H1 (cell line): Measurements from ENCODE around the gene FAHD1. TPM values are rescaled to one million over a fixed set of nuclear protein-coding genes. Genes with fewer than 3 reads are reported as not detected.

Experiments
- CTCF ChIA-PET: fragments of 300-600 bp; sonication (Branson Sonifier 250); formaldehyde crosslinking; loops from one replicate; lab custom pipeline; 2021; ENCODE audit not compliant: partially characterized antibody; lab: Charles Lee
- POLR2A ChIA-PET: fragments of 300-600 bp; sonication (Branson Sonifier 250); formaldehyde crosslinking; loops from one replicate; lab custom pipeline; 2021; ENCODE audit warnings: inconsistent platforms; ENCODE audit not compliant: partially characterized antibody; lab: Charles Lee
- DNase-seq, 2 experiments: peaks; one replicate each; pipeline versions ENCODE4 v3.0.0 to v3.0.0-alpha.2; 2010 to 2022; ENCODE audit warnings: low spot score in 2 of 2, low read depth in 1 of 2, mixed read lengths in 1 of 2
- FAIRE-seq: peaks from 2 replicates; lab custom pipeline; 2011; peaks lifted over from hg19 to GRCh38; lab: Jason Lieb, UNC
- H2AFZ ChIP-seq: 2 replicates; pipeline ENCODE4 v1.8.1; 2012; ENCODE audit warnings: low read length, inconsistent platforms
- H2AK5ac ChIP-seq: 2 replicates; pipeline ENCODE4 v1.6.1; 2013; ENCODE audit warnings: low read depth, low read length
- H2BK120ac ChIP-seq: replicated peaks from 2 replicates; pipeline ENCODE3; 2013; ENCODE audit warnings: low read depth, low read length, inconsistent platforms
- H2BK12ac ChIP-seq: 2 replicates; pipeline ENCODE4 v1.6.1; 2013; ENCODE audit warnings: low read depth, low read length
- H2BK15ac ChIP-seq: 2 replicates; pipeline ENCODE4 v1.6.1; 2013; ENCODE audit warnings: low read length
- H2BK20ac ChIP-seq: 2 replicates; pipeline ENCODE4 v1.6.1; 2013; ENCODE audit warnings: low read length
- H2BK5ac ChIP-seq: 2 replicates; pipeline ENCODE4 v1.6.1; 2013; ENCODE audit warnings: low read depth, low read length
- H3K14ac ChIP-seq: 2 replicates; pipeline ENCODE4 v1.6.1; 2013; ENCODE audit warnings: inconsistent platforms; ENCODE audit not compliant: insufficient read length
- H3K18ac ChIP-seq: 2 replicates; pipeline ENCODE4 v1.6.1; 2013; ENCODE audit warnings: low read length; ENCODE audit errors: extremely low read depth
- H3K23ac ChIP-seq: 2 replicates; pipeline ENCODE4 v1.6.1; 2013; ENCODE audit warnings: inconsistent platforms; ENCODE audit not compliant: insufficient read length
- H3K23me2 ChIP-seq: 2 replicates; pipeline ENCODE4 v1.6.1; 2013; ENCODE audit warnings: low read depth, low read length
- H3K27ac ChIP-seq: 2 replicates; pipeline ENCODE4 v1.6.1; 2011; ENCODE audit warnings: low read depth, low read length, inconsistent platforms
- H3K27me3 ChIP-seq, 4 experiments: replicated peaks in 1 of 4; 1 replicate in 1 of 4; 2 replicates in 3 of 4; pipeline versions ENCODE4 v1.6.1 to v1.8.1; 2011 to 2013; ENCODE audit warnings: low read length in 3 of 4, mild to moderate bottlenecking in 3 of 4, inconsistent platforms in 2 of 4, mixed read lengths in 2 of 4, moderate library complexity in 1 of 4; ENCODE audit not compliant: control insufficient read depth in 3 of 4, insufficient read depth in 3 of 4; ENCODE audit errors: extremely low read depth in 1 of 4
- H3K36me3 ChIP-seq, 4 experiments: 2 replicates each; pipeline versions ENCODE4 v1.6.1 to v1.8.1; 2011 to 2013; ENCODE audit warnings: mild to moderate bottlenecking in 4 of 4, low read length in 3 of 4, moderate library complexity in 2 of 4, control low read depth in 1 of 4, inconsistent platforms in 1 of 4; ENCODE audit not compliant: insufficient read depth in 4 of 4, control insufficient read depth in 2 of 4
- H3K4ac ChIP-seq: replicated peaks from 2 replicates; pipeline ENCODE3; 2013; ENCODE audit warnings: low read length, low read depth, mixed read lengths, inconsistent platforms; ENCODE audit not compliant: insufficient read length
- H3K4me1 ChIP-seq, 4 experiments: replicated peaks in 1 of 4; 1 replicate in 1 of 4; 2 replicates in 3 of 4; pipeline versions ENCODE4 v1.6.1 to v1.8.1; 2011 to 2013; ENCODE audit warnings: low read length in 3 of 4, inconsistent platforms in 2 of 4, mixed read lengths in 1 of 4; ENCODE audit not compliant: insufficient read depth in 4 of 4, control insufficient read depth in 3 of 4
- H3K4me2 ChIP-seq, 2 experiments: 2 replicates each; pipeline versions ENCODE4 v1.6.1 to v1.8.1; 2011 to 2013; ENCODE audit warnings: low read depth in 2 of 2, low read length in 2 of 2, control low read depth in 1 of 2, inconsistent platforms in 1 of 2, mild to moderate bottlenecking in 1 of 2; ENCODE audit not compliant: insufficient read depth in 1 of 2
- H3K4me3 ChIP-seq, 4 experiments: fragments of 200-600, 300-600 bp in 1 of 4; sonication (generic), shearing (Covaris generic), sonication (Bioruptor Twin) in 1 of 4; 2 replicates each; pipeline versions ENCODE4 v1.5.1 to v1.8.1; 2011 to 2016; ENCODE audit warnings: low read length in 4 of 4, low read depth in 3 of 4, control low read depth in 2 of 4, inconsistent platforms in 2 of 4, mild to moderate bottlenecking in 2 of 4, mixed read lengths in 1 of 4, moderate library complexity in 1 of 4; ENCODE audit not compliant: insufficient read depth in 2 of 4; ENCODE audit errors: extremely low read depth in 1 of 4
- H3K56ac ChIP-seq: replicated peaks from 2 replicates; pipeline ENCODE3; 2013; ENCODE audit warnings: low read depth, mild to moderate bottlenecking, mixed read lengths, low read length, inconsistent platforms; ENCODE audit not compliant: insufficient read length
- H3K79me1 ChIP-seq: 2 replicates; pipeline ENCODE4 v1.6.1; 2013; ENCODE audit warnings: low read depth, low read length, control low read depth
- H3K79me2 ChIP-seq, 2 experiments: 2 replicates each; pipeline versions ENCODE4 v1.6.1 to v1.8.1; 2012 to 2013; ENCODE audit warnings: low read length in 2 of 2, mild to moderate bottlenecking in 2 of 2, inconsistent platforms in 1 of 2; ENCODE audit not compliant: insufficient read depth in 2 of 2, control insufficient read depth in 1 of 2
- H3K9ac ChIP-seq, 4 experiments: replicated peaks in 1 of 4; 1 replicate in 1 of 4; 2 replicates in 3 of 4; pipeline versions ENCODE4 v1.6.1 to v1.8.1; 2011 to 2013; ENCODE audit warnings: low read depth in 3 of 4, low read length in 3 of 4, control low read depth in 2 of 4, mild to moderate bottlenecking in 2 of 4, moderate library complexity in 2 of 4, inconsistent platforms in 1 of 4; ENCODE audit errors: extremely low read depth in 1 of 4
- H3K9me3 ChIP-seq, 2 experiments: 2 replicates each; pipeline versions ENCODE4 v1.6.1 to v1.8.1; 2012 to 2013; ENCODE audit warnings: mild to moderate bottlenecking in 2 of 2, moderate library complexity in 2 of 2, control low read depth in 1 of 2, inconsistent platforms in 1 of 2, low read depth in 1 of 2, low read length in 1 of 2, mixed read lengths in 1 of 2; ENCODE audit not compliant: insufficient read depth in 2 of 2
- H4K20me1 ChIP-seq, 2 experiments: replicated peaks in 1 of 2; 2 replicates each; pipeline versions ENCODE3 to v1.8.1; 2011 to 2013; ENCODE audit warnings: inconsistent platforms in 2 of 2, low read length in 2 of 2, mild to moderate bottlenecking in 1 of 2; ENCODE audit not compliant: insufficient read depth in 2 of 2, control insufficient read depth in 1 of 2
- H4K5ac ChIP-seq: 2 replicates; pipeline ENCODE4 v1.6.1; 2013; ENCODE audit warnings: low read length, low read depth, mixed read lengths, inconsistent platforms; ENCODE audit not compliant: insufficient read length
- H4K8ac ChIP-seq: 2 replicates; pipeline ENCODE4 v1.8.0; 2013; ENCODE audit warnings: mild to moderate bottlenecking, moderate library complexity, low read length, inconsistent platforms; ENCODE audit not compliant: insufficient read depth; ENCODE audit errors: extremely low read depth
- H4K91ac ChIP-seq: replicated peaks from 2 replicates; pipeline ENCODE3; 2013; ENCODE audit warnings: low read length, mixed read lengths, inconsistent platforms; ENCODE audit not compliant: insufficient read length
- CBX5 ChIP-seq: fragments of 300-800, 300-1000 bp; sonication (generic); IDR thresholded peaks from 2 replicates; pipeline ENCODE4 v1.7.1; 2016; ENCODE audit warnings: antibody characterized with exemption, low read length, low read depth
- POLR2A ChIP-seq, 2 experiments: IDR thresholded peaks; 1 replicate in 1 of 2; 2 replicates in 1 of 2; pipeline ENCODE4 v1.6.1; 2011; ENCODE audit warnings: low read depth in 2 of 2, low read length in 2 of 2, mild to moderate bottlenecking in 2 of 2; ENCODE audit errors: control extremely low read depth in 1 of 2
- RFX5 ChIP-seq: IDR thresholded peaks from 2 replicates; pipeline ENCODE4 v1.6.1; 2011; ENCODE audit warnings: low read depth, low read length, improper control_type of control experiment, borderline replicate concordance
- WGBS, 2 experiments: shearing (Covaris generic) in 1 of 2; methylation state at CpG; one replicate each; pipeline versions ENCODE4 v1.1.6 to v1.1.7; 2013 to 2015; ENCODE audit warnings: low lambda C conversion rate in 2 of 2, mixed read lengths in 2 of 2, inconsistent platforms in 1 of 2, low coverage in 1 of 2, missing lambda C conversion rate in 1 of 2; ENCODE audit not compliant: insufficient replicate concordance in 2 of 2, insufficient coverage in 1 of 2, insufficient read length in 1 of 2; ENCODE audit errors: extremely low coverage in 1 of 2, missing lambda C conversion rate in 1 of 2; 5-methylcytosine and 5-hydroxymethylcytosine counted together
- polyA plus RNA-seq, 7 experiments: library from polyadenylated mRNA; depleted of rRNA in 3 of 7; stranded (reverse) in 5 of 7; unstranded in 2 of 7; fragments of >200 nt in 5 of 7; fragments of 200-250 nt in 2 of 7; gene quantifications; 1 replicate in 5 of 7; 2 replicates in 1 of 7; 4 replicates in 1 of 7; pipeline versions ENCODE4 v1.2.1 to v1.2.3, GENCODE V29; 2011 to 2013; ENCODE audit warnings: missing spikeins in 2 of 7, mixed read lengths in 2 of 7
- total RNA-seq: library from RNA; stranded (reverse); fragmentation: NEBNext Ultra II Directional; extraction: Animal tissue kit (Norgen Biotek cat#: 25700); gene quantifications from 2 replicates; pipeline ENCODE4 v1.2.1, GENCODE V29; 2021

The FAHD1 gene
- total and polyA plus RNA-seq, 2 of the 8 experiments (the other 6 are each of a cell fraction or from before 2014, with no cell fraction given) = 20.4 to 31.9 TPM

- Histone ChIP-seq H4K91ac (no peak overlapping the region), H3K27me3 (no peaks in the 10 kb centered on the region), H2BK5ac (0 out of 2 replicates have a peak overlapping the region, but pooled peaks have one; percentile 8), H3K9me3 (no peaks in the 10 kb centered on the region), H3K23me2 (peaks cover 3% of the 10 kb centered on the region; the same call in 1 of the 2 replicates), H2BK12ac (no peak overlapping the region), H3K4me3 (0 out of 8 replicates have a peak overlapping the region, but pooled peaks of 1 of the 4 experiments have one; percentile 98), H2AK5ac (0 out of 2 replicates have a peak overlapping the region, but pooled peaks have one; percentile 48), H3K4ac (no peak overlapping the region), H3K23ac (no peak overlapping the region), H2BK120ac (no peak overlapping the region), H3K56ac (no peak overlapping the region), H3K4me2 (peak overlapping the region in 1 of 2 experiments; percentile 81; a peak in 1 of 4 replicates), H4K5ac (no peak overlapping the region), H3K14ac (no peak overlapping the region), H3K79me1 (peaks cover 13% of the 10 kb centered on the region), H2BK20ac (no peak overlapping the region), H3K36me3 (peaks cover 0 to 16% (median 7%) of the 10 kb centered on the region in 4 experiments; a peak in 6 of 8 replicates), H3K79me2 (peaks cover 0 to 23% of the 10 kb centered on the region in 2 experiments; a peak in 2 of 4 replicates), H2BK15ac (no peak overlapping the region), H4K8ac (no peak overlapping the region), H3K4me1 (peaks cover 0 to 7% (median 4%) of the 10 kb centered on the region in 4 experiments; a peak in 5 of 7 replicates), H3K9ac (no peak overlapping the region; a peak in 1 of 7 replicates), H3K18ac (no peak overlapping the region), H4K20me1 (peaks cover 8 to 33% of the 10 kb centered on the region in 2 experiments), H2AFZ (no peak overlapping the region), H3K27ac (no peak overlapping the region)
- DNase-seq (no peak), FAIRE-seq (no peak)
- WGBS, 2 experiments = 94% methylated on average over 6 of the region's 6 CpGs; no CpG with 5 or more reads in 1 of the 2 experiments
- ChIA-PET CTCF (interaction anchor here (0.7 to 0.8 kb wide), 2 partner anchors 8 to 106 kb away, joined by 3 to 4 read pairs; partner anchors contain the start of genes EME2 and MRPS34), POLR2A (interaction anchor here (0.5 to 12.0 kb wide), 5 partner anchors 8 to 184 kb away, joined by 4 to 246 read pairs (median 15); partner anchors contain the start of genes EME2, IGFALS, JPT2 and MRPS34)
- no peak for TF ChIP-seq RFX5
- no peak for TF ChIP-seq POLR2A (IDR thresholded peaks at IDR 0.05; ENCODE audit: control extremely low read depth in 1 of 2, low read depth in 2 of 2, low read length in 2 of 2)
- no peak for TF ChIP-seq CBX5
These were observed 46.3 kb upstream of the FAHD1 start for GRCh38 chr16:1780677-1781072.
